ENCODE measurements around the gene GRM7.

GRM7 gene

GRCh38 chr3:7512048-7512447, 651.1 kb downstream of the GRM7 start:
- no peak for DNase-seq

- no peak for DNase-seq
Observed at GRCh38 chr3:7518026-7518425, 657.1 kb downstream of the GRM7 start.

GRCh38 chr3:7518456-7518855, 657.5 kb downstream of the GRM7 start:
- no peak for DNase-seq

GRCh38 chr3:7520059-7520458, 659.1 kb downstream of the GRM7 start:
- DNase-seq: no peak

GRCh38 chr3:7520593-7520992, 659.7 kb downstream of the GRM7 start:
- no peak for DNase-seq

- no peak for DNase-seq
Observed at GRCh38 chr3:7536510-7536909, 675.6 kb downstream of the GRM7 start.

GRCh38 chr3:7536921-7537320, 676.0 kb downstream of the GRM7 start:
- DNase-seq: no peak

- DNase-seq: no peak
Observed at GRCh38 chr3:7543294-7543880, 682.5 kb downstream of the GRM7 start.

- DNase-seq: no peak
Observed at GRCh38 chr3:7545334-7545733, 684.4 kb downstream of the GRM7 start.

GRCh38 chr3:7546253-7546652, 685.3 kb downstream of the GRM7 start:
- no peak for DNase-seq

- no peak for DNase-seq
Observed at GRCh38 chr3:7547826-7548225, 686.9 kb downstream of the GRM7 start.

GRCh38 chr3:7562892-7563291, 702.0 kb downstream of the GRM7 start:
- no peak for DNase-seq

- DNase-seq: no peak
Observed at GRCh38 chr3:7565574-7565973, 704.7 kb downstream of the GRM7 start.

- no peak for DNase-seq
Observed at GRCh38 chr3:7567160-7567559, 706.2 kb downstream of the GRM7 start.

- DNase-seq: no peak
Observed at GRCh38 chr3:7568526-7569184, 707.7 kb downstream of the GRM7 start.

- DNase-seq: no peak
Observed at GRCh38 chr3:7573330-7573729, 712.4 kb downstream of the GRM7 start.

- DNase-seq: no peak
Observed at GRCh38 chr3:7574435-7574834, 713.5 kb downstream of the GRM7 start.

GRCh38 chr3:7576071-7576470, 715.2 kb downstream of the GRM7 start:
- no peak for DNase-seq

GRCh38 chr3:7576506-7576905, 715.6 kb downstream of the GRM7 start:
- DNase-seq: no peak

- DNase-seq: no peak
Observed at GRCh38 chr3:7577513-7577912, 716.6 kb downstream of the GRM7 start.

- DNase-seq: no peak
Observed at GRCh38 chr3:7581831-7582230, 720.9 kb downstream of the GRM7 start.

GRCh38 chr3:7585052-7585451, 724.1 kb downstream of the GRM7 start:
- no peak for DNase-seq

GRCh38 chr3:7588236-7588635, 727.3 kb downstream of the GRM7 start:
- no peak for DNase-seq

GRCh38 chr3:7589526-7589925, 728.6 kb downstream of the GRM7 start:
- DNase-seq: no peak

GRCh38 chr3:7602297-7602696, 741.4 kb downstream of the GRM7 start:
- DNase-seq: no peak

All from CD4-positive, alpha-beta T cell treated with Interleukin-17A for 4 hours (primary cell).